ENCODE results near the gene COMT.
"Not testable (repeated sequence)": the region's sequence is repeated elsewhere in the genome, so short reads cannot be mapped to it uniquely, and the experiment has no call there.

COMT gene

GRCh38 chr22:19929586-19930550, 11.7 kb upstream of the COMT start:
- DNase-seq, result no peak

DNA sequence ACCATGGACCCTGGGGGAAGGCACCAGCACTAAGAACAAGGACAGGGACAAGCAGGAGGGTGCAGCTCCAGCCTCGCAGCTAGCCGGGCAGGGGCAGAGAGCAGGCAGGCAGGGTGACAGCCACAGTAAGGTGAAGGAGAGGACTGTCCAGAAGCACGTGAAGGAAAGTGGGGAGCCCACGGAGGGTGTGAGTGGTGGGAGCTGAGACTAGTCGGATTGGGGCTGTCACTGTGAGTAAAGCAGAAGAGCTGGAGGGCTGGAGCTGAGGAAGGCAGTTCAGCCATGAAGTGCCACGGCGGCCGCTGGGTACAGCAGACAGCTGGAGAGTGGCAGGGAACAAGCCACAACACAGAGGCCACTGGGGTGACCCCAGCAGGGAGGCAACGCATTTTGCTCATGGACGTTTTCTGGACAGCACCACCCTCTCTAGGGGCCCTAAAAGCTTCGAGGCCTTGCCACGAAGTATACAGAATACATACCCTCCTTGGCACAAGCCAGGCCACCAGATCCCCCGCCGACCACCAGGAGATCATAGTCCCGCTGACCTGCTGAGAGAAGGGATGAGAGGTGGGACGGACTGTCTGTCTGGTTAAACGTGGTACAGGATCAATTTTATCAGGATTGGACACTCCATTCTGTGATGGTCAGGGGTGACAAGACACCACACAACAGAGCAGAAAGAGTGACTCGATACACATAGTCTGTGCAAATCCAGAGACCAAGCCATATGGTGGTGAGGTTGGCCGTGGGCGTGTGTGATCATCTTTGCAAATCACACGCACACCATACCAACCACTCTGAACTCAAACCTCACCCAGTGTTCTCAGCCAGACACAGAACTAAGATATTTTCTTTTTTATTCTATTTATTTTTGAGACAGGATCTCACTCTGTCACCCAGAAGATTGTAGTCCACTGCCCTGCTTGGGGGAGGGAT, 10.8 kb upstream of the COMT start:
- no peak for DNase-seq

DNA sequence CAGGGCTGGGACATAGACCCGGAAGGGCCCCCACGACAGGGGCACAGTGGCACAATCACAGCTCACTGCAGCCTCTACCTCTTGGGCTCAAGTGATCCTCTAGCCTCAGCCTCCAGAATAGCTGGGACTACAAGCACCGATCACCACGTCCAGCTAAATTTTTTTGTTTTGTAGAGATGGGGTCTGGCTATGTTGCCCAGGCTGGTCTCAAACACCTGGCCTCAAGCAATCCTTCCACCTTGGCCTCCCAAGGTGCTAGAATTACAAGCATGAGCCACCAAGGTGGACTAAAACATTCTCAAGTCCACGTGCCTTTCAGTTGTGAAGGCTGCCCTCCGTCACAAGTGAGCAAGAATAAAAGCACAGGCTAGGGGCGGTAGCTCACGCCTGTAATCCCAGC, 10.1 kb upstream of the COMT start:
- no peak for DNase-seq

- DNase-seq, result peak in 1 of 2 experiments; percentile 28
These were observed 9.0 kb upstream of the COMT start for GRCh38 chr22:19932367-19933206.

GRCh38 chr22:19933341-19934241, 8.0 kb upstream of the COMT start:
- DNase-seq, result no peak

- not testable (repeated sequence) for DNase-seq
These were observed 6.4 kb upstream of the COMT start for GRCh38 chr22:19935123-19935718.

DNA sequence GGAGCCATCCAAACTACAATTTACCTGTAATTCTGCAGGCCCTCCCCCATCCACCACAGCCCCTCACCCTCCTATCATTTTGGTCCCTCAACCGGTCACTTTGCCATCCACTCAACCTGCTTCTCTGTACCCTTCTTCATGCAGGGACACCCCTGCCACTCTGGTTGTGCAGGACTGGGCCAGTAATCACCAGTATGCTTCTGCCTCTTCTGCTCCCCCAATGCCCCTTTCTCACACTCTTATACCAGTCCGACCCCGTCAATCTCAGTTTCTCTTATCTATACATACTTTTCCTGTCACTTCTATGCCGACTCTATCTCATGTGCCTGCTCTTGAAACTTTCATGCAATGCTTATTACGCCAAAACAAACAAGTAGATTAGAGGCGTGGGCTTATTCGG, 5.1 kb upstream of the COMT start:
- DNase-seq, result no peak

DNA sequence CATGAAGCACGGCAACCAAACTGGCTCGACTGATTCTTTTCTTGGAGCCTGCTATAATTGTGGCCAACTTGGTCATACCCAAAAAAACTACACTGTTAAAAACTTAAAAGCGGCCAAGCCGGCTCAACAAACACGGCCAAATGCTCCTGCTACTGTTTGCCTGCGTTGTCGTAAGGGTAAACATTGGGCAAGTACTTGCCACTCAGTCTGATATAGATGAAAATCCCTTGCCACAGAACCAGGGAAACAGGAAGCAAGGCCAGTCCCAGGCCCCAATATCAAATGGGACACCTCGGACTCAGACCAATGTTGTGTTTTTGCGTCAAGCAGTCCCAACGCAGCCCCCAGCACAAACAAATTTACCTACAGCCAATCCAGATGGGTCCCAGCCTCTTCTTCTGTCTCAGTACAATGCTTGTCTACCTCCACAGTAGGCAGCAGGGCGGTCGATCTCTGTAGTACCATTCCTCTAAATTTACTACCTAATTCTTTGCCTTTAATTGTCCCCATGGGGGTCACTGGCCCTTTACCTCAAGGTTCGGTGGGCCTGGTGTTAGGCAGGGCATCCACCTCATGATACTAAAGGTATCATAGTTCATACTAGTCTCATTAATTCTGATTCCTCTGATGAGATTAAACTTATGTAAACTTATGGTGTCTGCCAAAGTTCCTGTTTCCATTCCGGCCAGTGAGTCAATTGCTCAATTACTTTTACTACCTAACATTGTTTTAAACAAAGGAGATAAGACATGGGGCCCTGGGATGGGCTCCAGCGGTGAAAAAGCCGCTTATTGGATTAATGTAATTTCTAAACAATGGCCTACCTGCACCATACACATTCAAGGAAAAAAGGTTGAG, 3.7 kb upstream of the COMT start:
- DNase-seq, result no peak

GRCh38 chr22:19940536-19941364, 822 bp upstream of the COMT start:
- no peak for DNase-seq

- DNase-seq, result no peak
These were observed 847 bp downstream of the COMT start for GRCh38 chr22:19942157-19943081.

GRCh38 chr22:19943082-19944026, 1.8 kb downstream of the COMT start:
- no peak for DNase-seq

DNA sequence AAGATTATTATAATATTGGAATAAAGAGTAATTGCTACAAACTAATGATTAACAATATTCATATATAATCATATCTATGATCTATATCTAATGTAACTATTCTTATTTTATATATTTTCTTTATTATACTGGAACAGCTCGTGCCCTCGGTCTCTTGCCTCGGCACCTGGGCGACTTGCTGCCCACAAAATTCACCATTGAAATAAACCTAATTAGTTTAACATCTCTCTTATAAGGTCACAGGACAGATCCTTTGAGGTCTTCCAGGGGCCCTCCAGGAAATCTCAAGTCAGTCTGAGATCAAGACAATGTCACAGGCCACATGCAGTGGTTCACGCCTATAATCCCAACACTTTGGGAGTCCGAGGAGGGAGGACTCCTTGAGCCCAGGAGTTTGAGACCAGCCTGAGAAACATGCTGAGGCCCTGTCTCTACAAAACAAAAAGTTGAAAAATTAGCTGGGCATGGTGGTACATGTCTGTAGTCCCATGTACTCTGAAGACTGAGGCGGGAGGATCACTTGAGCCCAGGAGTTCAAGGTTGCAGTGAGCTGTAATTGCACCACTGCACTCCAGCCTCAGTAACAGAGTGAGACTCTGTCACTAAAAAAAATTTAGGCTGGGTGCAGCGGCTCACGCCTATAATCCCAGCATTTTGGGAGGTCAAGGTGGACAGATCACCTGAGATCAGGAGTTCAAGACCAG, 6.6 kb downstream of the COMT start:
- no peak for DNase-seq

DNA sequence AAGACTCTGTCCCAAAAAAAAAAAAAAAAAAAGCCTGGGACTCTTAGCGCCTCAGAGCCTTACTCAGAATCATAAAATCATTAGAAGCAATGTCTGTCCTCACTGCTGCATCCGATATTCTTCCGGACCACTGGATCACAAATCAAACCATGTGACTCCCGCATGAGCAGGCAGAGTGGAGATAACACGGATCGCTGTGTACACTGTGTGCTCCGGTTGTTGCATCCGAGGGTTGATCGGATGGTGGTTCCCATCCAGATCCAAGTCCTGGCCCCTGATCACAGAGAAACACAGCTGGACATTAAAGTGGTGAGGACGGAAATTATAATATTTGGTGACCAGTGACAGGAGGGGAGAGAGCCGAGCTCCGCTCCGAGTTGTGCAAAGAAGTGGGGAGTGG, 9.8 kb downstream of the COMT start:
- DNase-seq, result no peak

GRCh38 chr22:19955241-19956128, 13.9 kb downstream of the COMT start:
- no peak for DNase-seq

GRCh38 chr22:19957445-19957844, 15.9 kb downstream of the COMT start:
- DNase-seq, result no peak
